Measurements from ENCODE around the gene C1orf167.

GRCh38 chr1:11736746-11737639 lies 25.0 kb upstream of the C1orf167 start:
- TF ChIP-seq CTCF (IDR thresholded peaks at IDR 0.05; ENCODE audit: low read depth, low read length) (no peak), EZH2phosphoT487 (IDR thresholded peaks at IDR 0.05; ENCODE audit: low read depth) (no peak)

All from OCI-LY3 (cell line).